ENCODE data around the gene CPLANE1.
A peak's percentile ranks its signal among the peaks of the same experiment; 100 is the strongest.
"Not testable (repeated sequence)": the region's sequence is repeated elsewhere in the genome, so short reads cannot be mapped to it uniquely, and the experiment has no call there.

Gene CPLANE1

DNA sequence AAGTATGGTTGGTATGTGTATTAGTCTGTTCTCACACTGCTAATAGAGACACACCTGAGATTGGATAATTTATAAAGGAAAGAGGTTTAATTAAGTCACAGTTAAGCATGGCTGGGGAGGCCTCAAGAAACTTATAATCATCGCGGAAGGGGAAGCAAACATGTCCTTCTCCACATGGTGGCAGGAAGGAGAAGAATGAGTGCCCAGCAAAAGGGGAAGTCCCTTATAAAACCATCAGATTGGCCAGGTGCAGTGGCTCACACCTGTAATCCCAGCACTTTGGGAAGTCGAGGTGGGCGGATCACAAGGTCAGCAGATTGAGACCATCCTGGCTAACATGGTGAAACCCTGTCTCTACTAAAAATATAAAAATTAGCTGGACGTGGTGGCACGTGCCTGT lies 113.9 kb downstream of the CPLANE1 start:
- not testable (repeated sequence) for H3K4me3 ChIP-seq (ENCODE audit: low read length in 2 of 2); H3K27ac ChIP-seq (ENCODE audit: low read depth in 2 of 2, low read length in 2 of 2); H3K4me1 ChIP-seq (ENCODE audit: control insufficient read depth in 2 of 2, insufficient read depth in 2 of 2, low read length in 2 of 2); H3K9me3 ChIP-seq (ENCODE audit: control insufficient read depth in 2 of 2, low read length in 2 of 2); H3K27me3 ChIP-seq (ENCODE audit: control insufficient read depth in 2 of 2, insufficient read depth in 2 of 2, low read length in 2 of 2); H3K9ac ChIP-seq (ENCODE audit: low read depth in 1 of 2, low read length in 2 of 2)
- H3K36me3 ChIP-seq (ENCODE audit: control insufficient read depth in 2 of 2, insufficient read depth in 2 of 2, low read length in 2 of 2): peaks cover 10 to 19% of the 10 kb centered on the region in 2 donors

DNA sequence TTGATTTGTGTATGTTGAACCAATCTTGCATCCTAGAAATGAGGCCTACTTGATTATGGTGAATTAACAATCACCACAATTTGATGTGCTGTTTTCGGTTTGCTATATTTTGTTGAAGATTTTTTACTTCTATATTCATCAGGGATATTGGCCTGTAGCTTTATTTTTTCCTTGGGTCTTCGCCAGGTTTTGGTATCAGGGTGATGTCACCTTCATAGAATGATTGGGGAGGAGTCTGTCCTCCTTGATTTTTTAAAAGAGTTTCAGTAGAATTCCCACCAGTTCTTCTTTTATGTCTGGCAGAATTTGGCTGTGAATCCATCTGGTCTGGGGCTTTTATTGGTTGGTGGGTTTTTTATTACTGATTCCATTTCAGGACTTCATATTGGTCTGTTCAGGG lies 115.2 kb downstream of the CPLANE1 start:
- Histone ChIP-seq H3K4me3 (ENCODE audit: low read length in 2 of 2) (no peak overlapping the region), H3K27me3 (ENCODE audit: control insufficient read depth in 2 of 2, insufficient read depth in 2 of 2, low read length in 2 of 2) (no peaks in the 10 kb centered on the region), H3K36me3 (ENCODE audit: control insufficient read depth in 2 of 2, insufficient read depth in 2 of 2, low read length in 2 of 2) (peaks cover 10 to 18% of the 10 kb centered on the region in 2 donors), H3K9ac (ENCODE audit: low read depth in 1 of 2, low read length in 2 of 2) (no peak overlapping the region), H3K27ac (ENCODE audit: low read depth in 2 of 2, low read length in 2 of 2) (no peak overlapping the region), H3K9me3 (ENCODE audit: control insufficient read depth in 2 of 2, low read length in 2 of 2) (no peaks in the 10 kb centered on the region), H3K4me1 (ENCODE audit: control insufficient read depth in 2 of 2, insufficient read depth in 2 of 2, low read length in 2 of 2) (no peaks in the 10 kb centered on the region)

DNA sequence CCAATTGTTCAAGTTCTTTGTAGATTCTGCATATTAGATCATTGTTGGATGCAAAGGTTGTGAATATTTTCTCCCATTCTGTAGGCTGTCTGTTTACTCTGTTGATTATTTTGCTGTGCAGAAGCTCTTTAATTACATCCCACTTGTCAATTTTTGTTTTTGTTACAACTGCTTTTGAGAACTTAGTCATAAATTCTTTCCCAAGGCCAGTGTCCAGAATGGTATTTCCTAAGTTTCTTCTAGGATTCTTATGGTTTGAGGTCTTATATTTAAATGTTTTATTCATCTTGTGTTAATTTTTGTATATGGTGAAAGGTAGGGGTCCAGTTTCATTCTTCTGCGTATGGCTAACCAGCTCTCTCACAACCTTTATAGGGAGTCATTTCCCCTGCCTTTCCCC lies 116.5 kb downstream of the CPLANE1 start:
- no peak overlapping the region for H3K9ac ChIP-seq (ENCODE audit: low read depth in 1 of 2, low read length in 2 of 2)
- no peaks in the 10 kb centered on the region for H3K4me1 ChIP-seq (ENCODE audit: control insufficient read depth in 2 of 2, insufficient read depth in 2 of 2, low read length in 2 of 2)
- peaks cover 7 to 11% of the 10 kb centered on the region in 2 donors for H3K36me3 ChIP-seq (ENCODE audit: control insufficient read depth in 2 of 2, insufficient read depth in 2 of 2, low read length in 2 of 2)
- H3K27ac ChIP-seq (ENCODE audit: low read depth in 2 of 2, low read length in 2 of 2): no peak overlapping the region
- H3K27me3 ChIP-seq (ENCODE audit: control insufficient read depth in 2 of 2, insufficient read depth in 2 of 2, low read length in 2 of 2): no peaks in the 10 kb centered on the region
- H3K9me3 ChIP-seq (ENCODE audit: control insufficient read depth in 2 of 2, low read length in 2 of 2): no peaks in the 10 kb centered on the region
- H3K4me3 ChIP-seq (ENCODE audit: low read length in 2 of 2): no peak overlapping the region

DNA sequence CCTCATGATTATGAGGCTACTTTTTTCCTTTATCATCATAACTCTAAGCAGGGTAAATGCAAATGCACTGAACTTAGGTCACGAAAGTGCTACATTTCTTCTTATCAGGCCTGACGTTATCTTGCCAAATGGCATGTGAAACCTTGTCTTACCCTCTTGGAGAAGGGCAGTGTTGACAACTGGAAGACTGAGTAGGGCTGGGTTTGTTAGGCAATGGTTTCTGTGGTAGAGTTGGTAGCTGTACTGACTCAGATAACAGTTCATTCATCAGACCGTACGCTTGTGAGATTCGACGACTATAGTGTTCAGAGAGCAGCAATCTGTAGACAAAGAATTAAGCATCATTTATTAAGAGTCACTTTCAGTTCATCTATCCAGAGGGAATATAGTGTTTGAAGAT lies 127.7 kb downstream of the CPLANE1 start:
- Histone ChIP-seq H3K9me3 (ENCODE audit: control insufficient read depth in 2 of 2, low read length in 2 of 2) (no peaks in the 10 kb centered on the region), H3K36me3 (ENCODE audit: control insufficient read depth in 2 of 2, insufficient read depth in 2 of 2, low read length in 2 of 2) (peaks cover 6 to 9% of the 10 kb centered on the region in 2 donors), H3K27me3 (ENCODE audit: control insufficient read depth in 2 of 2, insufficient read depth in 2 of 2, low read length in 2 of 2) (no peaks in the 10 kb centered on the region), H3K9ac (ENCODE audit: low read depth in 1 of 2, low read length in 2 of 2) (no peak overlapping the region), H3K4me1 (ENCODE audit: control insufficient read depth in 2 of 2, insufficient read depth in 2 of 2, low read length in 2 of 2) (no peaks in the 10 kb centered on the region), H3K4me3 (ENCODE audit: low read length in 2 of 2) (no peak overlapping the region), H3K27ac (ENCODE audit: low read depth in 2 of 2, low read length in 2 of 2) (no peak overlapping the region)

DNA sequence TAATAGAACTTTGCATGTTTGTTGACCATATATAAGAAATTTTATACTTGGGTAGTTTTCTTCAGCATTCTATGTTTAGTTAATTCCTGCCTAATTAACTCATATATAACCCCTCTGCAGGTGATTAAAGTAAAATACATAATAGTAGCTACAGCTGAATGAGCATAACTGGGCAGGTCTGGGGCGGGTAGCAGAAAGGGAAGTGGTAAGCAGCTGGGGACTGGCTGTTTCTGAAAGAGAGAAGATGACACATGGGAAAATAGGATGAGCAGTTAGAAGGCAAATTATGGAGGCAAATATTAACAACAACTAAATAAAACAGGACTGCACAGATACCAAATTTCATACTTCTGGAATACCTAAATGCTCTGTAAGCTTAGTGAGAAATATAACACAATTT lies 128.1 kb downstream of the CPLANE1 start:
- Histone ChIP-seq H3K27ac (ENCODE audit: low read depth in 2 of 2, low read length in 2 of 2) (no peak overlapping the region), H3K4me1 (ENCODE audit: control insufficient read depth in 2 of 2, insufficient read depth in 2 of 2, low read length in 2 of 2) (no peaks in the 10 kb centered on the region), H3K27me3 (ENCODE audit: control insufficient read depth in 2 of 2, insufficient read depth in 2 of 2, low read length in 2 of 2) (no peaks in the 10 kb centered on the region), H3K9ac (ENCODE audit: low read depth in 1 of 2, low read length in 2 of 2) (no peak overlapping the region), H3K4me3 (ENCODE audit: low read length in 2 of 2) (no peak overlapping the region), H3K9me3 (ENCODE audit: control insufficient read depth in 2 of 2, low read length in 2 of 2) (no peaks in the 10 kb centered on the region), H3K36me3 (ENCODE audit: control insufficient read depth in 2 of 2, insufficient read depth in 2 of 2, low read length in 2 of 2) (peaks cover 6 to 9% of the 10 kb centered on the region in 2 donors)

DNA sequence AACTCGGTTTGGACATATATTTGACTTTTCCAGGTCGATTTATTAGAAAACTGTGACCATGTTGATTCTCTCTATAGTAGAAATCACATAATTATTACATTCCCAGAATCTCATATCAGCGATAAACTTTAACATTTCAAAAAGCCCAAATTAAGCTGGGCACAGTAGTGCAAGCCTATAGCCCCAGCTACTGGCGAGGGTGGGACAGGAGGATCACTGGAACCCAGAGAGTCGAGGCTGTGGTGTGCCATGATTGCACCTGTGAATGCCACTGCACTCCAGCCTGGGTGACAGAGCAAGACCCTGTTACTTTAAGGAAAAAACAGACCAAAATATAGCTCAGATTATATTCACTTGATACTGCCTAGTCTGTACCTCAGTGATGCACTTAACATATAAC lies 128.9 kb downstream of the CPLANE1 start:
- H3K27me3 ChIP-seq (ENCODE audit: control insufficient read depth in 2 of 2, insufficient read depth in 2 of 2, low read length in 2 of 2): no peaks in the 10 kb centered on the region
- H3K36me3 ChIP-seq (ENCODE audit: control insufficient read depth in 2 of 2, insufficient read depth in 2 of 2, low read length in 2 of 2): peaks cover 8 to 9% of the 10 kb centered on the region in 2 donors
- no peak overlapping the region for H3K27ac ChIP-seq (ENCODE audit: low read depth in 2 of 2, low read length in 2 of 2)
- no peak overlapping the region for H3K9ac ChIP-seq (ENCODE audit: low read depth in 1 of 2, low read length in 2 of 2)
- H3K4me1 ChIP-seq (ENCODE audit: control insufficient read depth in 2 of 2, insufficient read depth in 2 of 2, low read length in 2 of 2): no peaks in the 10 kb centered on the region
- no peak overlapping the region for H3K4me3 ChIP-seq (ENCODE audit: low read length in 2 of 2)
- H3K9me3 ChIP-seq (ENCODE audit: control insufficient read depth in 2 of 2, low read length in 2 of 2): no peaks in the 10 kb centered on the region

DNA sequence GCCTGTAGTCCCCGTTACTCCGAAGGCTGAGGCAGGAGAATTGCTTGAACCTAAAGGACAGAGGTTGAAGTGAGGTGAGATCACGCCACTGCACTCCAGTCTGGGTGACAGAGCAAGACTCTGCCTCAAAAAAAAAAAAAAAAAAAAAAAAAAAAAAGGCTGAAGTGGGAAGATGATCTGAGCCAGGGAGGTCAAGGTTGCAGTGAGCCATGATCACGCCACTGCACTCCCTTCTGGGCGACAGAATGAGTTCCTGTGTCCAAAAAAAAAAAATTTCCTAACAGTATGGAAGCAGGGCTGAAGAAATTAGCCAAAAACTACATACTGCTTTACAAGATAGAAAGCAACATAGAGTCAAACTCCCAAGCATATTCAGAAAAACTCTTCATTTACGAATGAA lies 132.8 kb downstream of the CPLANE1 start:
- Histone ChIP-seq H3K4me3 (ENCODE audit: low read length in 2 of 2) (no peak overlapping the region), H3K9me3 (ENCODE audit: control insufficient read depth in 2 of 2, low read length in 2 of 2) (no peaks in the 10 kb centered on the region), H3K9ac (ENCODE audit: low read depth in 1 of 2, low read length in 2 of 2) (no peak overlapping the region), H3K27me3 (ENCODE audit: control insufficient read depth in 2 of 2, insufficient read depth in 2 of 2, low read length in 2 of 2) (no peaks in the 10 kb centered on the region), H3K4me1 (ENCODE audit: control insufficient read depth in 2 of 2, insufficient read depth in 2 of 2, low read length in 2 of 2) (peaks cover 0 to 2% of the 10 kb centered on the region in 2 donors), H3K36me3 (ENCODE audit: control insufficient read depth in 2 of 2, insufficient read depth in 2 of 2, low read length in 2 of 2) (peaks cover 6 to 12% of the 10 kb centered on the region in 2 donors), H3K27ac (ENCODE audit: low read depth in 2 of 2, low read length in 2 of 2) (no peak overlapping the region)

DNA sequence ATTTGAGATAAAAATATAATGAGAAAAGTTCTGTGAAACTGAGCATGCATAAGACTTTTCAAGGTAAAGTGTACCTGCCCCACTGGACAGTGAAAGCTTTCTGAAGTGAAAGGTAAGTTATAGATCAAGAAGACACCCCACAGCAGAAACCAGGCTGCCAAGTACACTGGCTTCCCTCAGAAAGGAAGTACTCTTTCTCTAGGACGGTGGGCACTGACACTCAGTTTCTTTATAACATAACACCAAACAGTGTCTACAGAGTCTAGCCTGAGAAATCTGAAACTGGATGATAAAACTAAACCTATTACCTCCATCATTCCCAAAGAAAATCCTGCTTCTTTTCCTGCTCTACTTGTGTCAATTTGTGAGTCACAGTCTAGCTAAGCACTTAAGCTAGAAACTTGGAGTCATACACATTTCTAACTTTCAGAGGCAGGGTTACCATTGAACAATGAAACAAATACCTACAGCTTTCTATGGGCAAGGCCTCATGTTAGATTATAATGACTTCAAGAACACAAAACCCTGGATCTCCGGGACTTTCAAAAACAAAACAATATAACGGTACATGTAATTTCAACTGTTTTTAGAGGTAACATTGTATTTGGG lies 136.7 kb downstream of the CPLANE1 start:
- H3K27ac ChIP-seq (ENCODE audit: low read depth in 2 of 2, low read length in 2 of 2): no peak overlapping the region
- no peak overlapping the region for H3K4me3 ChIP-seq (ENCODE audit: low read length in 2 of 2)
- peaks cover 0 to 17% of the 10 kb centered on the region in 2 donors for H3K36me3 ChIP-seq (ENCODE audit: control insufficient read depth in 2 of 2, insufficient read depth in 2 of 2, low read length in 2 of 2)
- peaks cover 7 to 13% of the 10 kb centered on the region in 2 donors for H3K4me1 ChIP-seq (ENCODE audit: control insufficient read depth in 2 of 2, insufficient read depth in 2 of 2, low read length in 2 of 2)
- H3K9me3 ChIP-seq (ENCODE audit: control insufficient read depth in 2 of 2, low read length in 2 of 2): no peaks in the 10 kb centered on the region
- no peak overlapping the region for H3K9ac ChIP-seq (ENCODE audit: low read depth in 1 of 2, low read length in 2 of 2)
- no peaks in the 10 kb centered on the region for H3K27me3 ChIP-seq (ENCODE audit: control insufficient read depth in 2 of 2, insufficient read depth in 2 of 2, low read length in 2 of 2)

DNA sequence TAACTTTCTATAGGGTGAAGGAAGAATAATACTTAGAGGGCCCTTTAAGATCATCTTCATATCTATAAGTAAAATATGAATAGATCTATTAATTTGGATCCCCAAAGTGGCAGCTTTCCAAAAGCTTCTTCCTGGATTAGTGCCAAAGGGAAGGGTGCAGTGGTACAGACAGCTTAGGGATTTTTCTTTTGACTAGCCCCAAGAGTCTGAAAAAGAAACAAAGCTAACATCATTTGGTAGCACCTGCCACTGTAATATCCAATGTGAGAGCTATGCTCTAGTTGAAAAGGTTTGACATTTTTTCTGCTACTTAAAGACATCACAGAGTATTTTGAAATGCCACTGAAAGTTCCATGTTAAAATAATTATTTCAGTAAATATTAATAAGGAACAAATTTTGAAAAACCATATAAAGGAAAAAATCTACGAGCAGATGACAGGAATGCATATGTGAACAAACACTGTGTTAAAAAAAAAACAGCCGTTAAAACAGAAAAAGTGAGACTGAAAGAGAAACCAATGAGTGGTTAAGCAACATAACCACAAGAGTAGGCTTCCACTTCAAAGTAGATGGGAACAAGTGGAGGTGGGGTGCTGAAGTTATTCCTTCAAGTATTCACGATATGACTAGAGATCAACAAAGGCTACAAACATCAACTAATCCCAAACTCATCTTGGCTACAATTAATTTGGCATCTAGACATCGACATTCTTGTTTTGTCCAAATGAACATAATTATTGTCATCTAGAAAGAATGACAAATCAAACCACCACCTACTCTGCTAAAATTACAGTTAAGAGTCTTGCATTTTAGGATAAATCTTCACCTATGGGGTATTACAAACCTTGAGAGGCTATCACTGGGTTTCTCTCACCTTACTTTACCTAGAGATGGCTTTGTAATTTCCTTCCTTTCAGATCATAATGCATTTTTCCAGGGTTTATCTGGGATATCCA lies 137.5 kb downstream of the CPLANE1 start:
- Histone ChIP-seq H3K4me3 (ENCODE audit: low read length in 2 of 2) (no peak overlapping the region), H3K27ac (ENCODE audit: low read depth in 2 of 2, low read length in 2 of 2) (no peak overlapping the region), H3K9me3 (ENCODE audit: control insufficient read depth in 2 of 2, low read length in 2 of 2) (no peaks in the 10 kb centered on the region), H3K9ac (ENCODE audit: low read depth in 1 of 2, low read length in 2 of 2) (no peak overlapping the region), H3K27me3 (ENCODE audit: control insufficient read depth in 2 of 2, insufficient read depth in 2 of 2, low read length in 2 of 2) (no peaks in the 10 kb centered on the region), H3K4me1 (ENCODE audit: control insufficient read depth in 2 of 2, insufficient read depth in 2 of 2, low read length in 2 of 2) (peaks cover 7 to 13% of the 10 kb centered on the region in 2 donors), H3K36me3 (ENCODE audit: control insufficient read depth in 2 of 2, insufficient read depth in 2 of 2, low read length in 2 of 2) (peaks cover 0 to 19% of the 10 kb centered on the region in 2 donors)

DNA sequence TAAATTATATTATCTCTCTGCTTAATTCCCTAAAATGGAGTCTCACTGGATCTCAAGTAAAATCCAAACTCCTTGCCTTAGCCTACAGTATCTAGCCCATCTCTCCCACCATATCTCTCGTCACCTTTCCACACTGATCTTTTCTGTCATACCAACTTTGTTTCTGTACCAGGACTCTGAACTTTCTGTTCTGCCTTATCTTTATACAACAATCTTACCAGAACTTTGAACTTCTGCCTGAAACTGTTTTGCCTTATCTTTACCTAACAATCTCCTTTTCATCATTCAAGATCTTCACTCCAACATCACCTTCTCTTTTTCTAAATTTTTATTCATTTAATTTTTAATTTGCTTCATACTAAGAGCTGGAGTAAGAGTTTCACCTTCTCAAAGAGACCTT lies 139.0 kb downstream of the CPLANE1 start:
- Histone ChIP-seq H3K4me3 (ENCODE audit: low read length in 2 of 2) (no peak overlapping the region), H3K27ac (ENCODE audit: low read depth in 2 of 2, low read length in 2 of 2) (peak overlapping the region in 1 of 2 donors; percentile 45), H3K9ac (ENCODE audit: low read depth in 1 of 2, low read length in 2 of 2) (no peak overlapping the region), H3K4me1 (ENCODE audit: control insufficient read depth in 2 of 2, insufficient read depth in 2 of 2, low read length in 2 of 2) (peaks cover 7 to 13% of the 10 kb centered on the region in 2 donors), H3K9me3 (ENCODE audit: control insufficient read depth in 2 of 2, low read length in 2 of 2) (no peaks in the 10 kb centered on the region), H3K27me3 (ENCODE audit: control insufficient read depth in 2 of 2, insufficient read depth in 2 of 2, low read length in 2 of 2) (no peaks in the 10 kb centered on the region), H3K36me3 (ENCODE audit: control insufficient read depth in 2 of 2, insufficient read depth in 2 of 2, low read length in 2 of 2) (peaks cover 0 to 17% of the 10 kb centered on the region in 2 donors)
